ENCODE data around the gene PLA2G4E.

The PLA2G4E gene

DNA sequence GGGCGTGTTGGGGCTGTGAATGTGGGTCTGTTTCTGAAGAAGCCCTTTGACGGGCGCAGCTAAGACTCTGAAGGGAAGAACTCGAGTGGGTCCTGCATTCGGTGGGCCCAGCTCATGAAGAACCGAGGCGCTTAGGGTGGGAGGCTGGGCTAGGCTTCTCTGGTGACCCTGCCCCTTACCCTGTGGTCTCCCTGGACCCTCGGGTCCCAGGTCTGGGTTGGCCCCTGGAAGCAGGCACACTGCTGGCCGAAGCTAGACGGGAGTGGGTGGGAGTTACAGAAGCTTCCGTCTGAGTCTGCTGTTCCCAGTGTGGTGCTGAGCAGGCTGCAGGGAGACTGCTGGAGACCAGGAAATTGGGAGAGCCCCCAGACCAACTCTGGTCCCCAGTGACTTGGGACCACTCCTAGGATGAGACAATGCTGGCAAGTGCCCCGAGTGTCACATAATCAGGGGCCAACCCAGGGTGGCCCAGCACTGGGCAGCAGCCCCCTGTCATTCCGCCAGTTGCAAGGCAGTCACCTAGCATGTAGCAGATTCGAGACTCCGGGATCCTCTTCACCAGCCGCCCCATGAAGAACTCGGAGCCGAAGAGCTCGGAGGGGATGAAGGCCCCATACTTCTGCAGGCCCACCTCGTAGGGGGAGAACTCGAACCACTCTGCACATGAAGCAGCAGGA is 31.8 kb downstream of the PLA2G4E start:
- H3K4me1 ChIP-seq (ENCODE audit: control insufficient read depth, insufficient read depth, low read length) = no peaks in the 10 kb centered on the region
- no peak for DNase-seq (ENCODE audit: low read depth)
- H3K27me3 ChIP-seq (replicated peaks; ENCODE audit: control insufficient read depth, insufficient read depth, low read length) = peaks cover 40% of the 10 kb centered on the region

GRCh38 chr15:41987925-41988275 is 32.9 kb downstream of the PLA2G4E start:
- peaks cover 39% of the 10 kb centered on the region for H3K27me3 ChIP-seq (replicated peaks; ENCODE audit: control insufficient read depth, insufficient read depth, low read length)
- DNase-seq (ENCODE audit: low read depth) = no peak
- H3K9me3 ChIP-seq (ENCODE audit: control insufficient read depth, low read length) = no peaks in the 10 kb centered on the region
- no peaks in the 10 kb centered on the region for H3K36me3 ChIP-seq (ENCODE audit: control insufficient read depth, insufficient read depth, low read length, severe bottlenecking)
- H3K4me1 ChIP-seq (ENCODE audit: control insufficient read depth, insufficient read depth, low read length) = no peaks in the 10 kb centered on the region
- no peak overlapping the region for H3K4me3 ChIP-seq (ENCODE audit: low read length)
- H3K9ac ChIP-seq (ENCODE audit: low read length) = no peak overlapping the region

More for the DNA sequence above, 31.8 kb downstream of the PLA2G4E start:
- no peaks in the 10 kb centered on the region for H3K9me3 ChIP-seq (ENCODE audit: control insufficient read depth, low read length)
- H3K9ac ChIP-seq (ENCODE audit: low read length) = no peak overlapping the region
- no peak overlapping the region for H3K4me3 ChIP-seq (ENCODE audit: low read length)
- H3K36me3 ChIP-seq (ENCODE audit: control insufficient read depth, insufficient read depth, low read length, severe bottlenecking) = no peaks in the 10 kb centered on the region

- peaks cover 36% of the 10 kb centered on the region for H3K27me3 ChIP-seq (replicated peaks; ENCODE audit: control insufficient read depth, insufficient read depth, low read length)
- H3K9me3 ChIP-seq (ENCODE audit: control insufficient read depth, low read length) = no peaks in the 10 kb centered on the region
- H3K36me3 ChIP-seq (ENCODE audit: control insufficient read depth, insufficient read depth, low read length, severe bottlenecking) = no peaks in the 10 kb centered on the region
- H3K9ac ChIP-seq (ENCODE audit: low read length) = no peak overlapping the region
- H3K4me1 ChIP-seq (ENCODE audit: control insufficient read depth, insufficient read depth, low read length) = no peaks in the 10 kb centered on the region
- no peak overlapping the region for H3K4me3 ChIP-seq (ENCODE audit: low read length)
- no peak for DNase-seq (ENCODE audit: low read depth)
These were observed 33.5 kb downstream of the PLA2G4E start for GRCh38 chr15:41987246-41987924.

DNA sequence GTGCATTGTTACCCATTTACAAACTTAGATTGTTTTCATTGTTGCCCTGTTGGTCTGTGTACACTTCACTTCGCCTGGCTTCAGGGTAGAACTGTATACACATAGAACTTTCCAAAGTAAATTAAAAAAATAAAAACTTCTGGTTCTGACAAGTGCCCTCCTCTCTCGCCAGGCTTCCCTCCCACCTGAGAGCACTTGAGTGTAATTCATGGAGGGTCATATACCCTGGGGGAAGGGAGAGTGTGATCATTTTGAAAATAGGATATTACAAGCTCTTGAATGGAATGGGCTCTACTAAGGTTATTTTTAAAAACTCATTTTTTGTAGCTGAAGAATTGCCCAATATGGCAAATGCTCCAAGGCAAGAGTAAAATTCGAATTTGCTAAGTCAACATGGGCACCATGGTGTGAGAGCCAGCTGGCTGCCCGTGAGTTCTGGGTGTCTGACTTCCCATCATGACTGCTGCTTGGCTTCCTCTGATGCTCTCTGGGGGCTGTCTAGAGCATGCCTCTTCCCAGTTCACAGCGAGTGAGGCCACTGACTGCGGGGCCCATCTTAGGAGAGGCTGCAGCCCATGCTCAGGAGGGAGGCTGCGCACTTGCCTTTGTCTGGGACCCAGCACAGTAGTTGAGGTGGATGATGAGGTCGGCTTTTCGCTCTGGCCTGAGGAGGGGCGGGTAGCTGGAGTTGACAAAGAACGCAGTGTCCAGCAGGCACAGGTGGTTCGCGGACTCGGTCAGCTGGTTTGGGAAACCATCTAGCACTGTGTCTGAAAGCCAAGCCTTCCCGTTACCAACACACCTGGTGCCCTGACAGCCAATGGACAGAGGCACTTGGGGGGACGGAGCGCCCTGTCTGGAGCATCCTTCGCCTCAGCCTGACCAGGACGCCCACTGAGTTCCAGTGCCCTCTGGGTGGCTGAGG is 35.3 kb downstream of the PLA2G4E start:
- Histone ChIP-seq H3K9me3 (ENCODE audit: control insufficient read depth, low read length) (no peaks in the 10 kb centered on the region), H3K4me3 (ENCODE audit: low read length) (no peak overlapping the region), H3K27me3 (replicated peaks; ENCODE audit: control insufficient read depth, insufficient read depth, low read length) (peaks cover 28% of the 10 kb centered on the region), H3K9ac (ENCODE audit: low read length) (no peak overlapping the region), H3K4me1 (ENCODE audit: control insufficient read depth, insufficient read depth, low read length) (no peaks in the 10 kb centered on the region), H3K36me3 (ENCODE audit: control insufficient read depth, insufficient read depth, low read length, severe bottlenecking) (no peaks in the 10 kb centered on the region)
- no peak for DNase-seq (ENCODE audit: low read depth)

- Histone ChIP-seq H3K36me3 (ENCODE audit: control insufficient read depth, insufficient read depth, low read length, severe bottlenecking) (no peaks in the 10 kb centered on the region), H3K4me3 (ENCODE audit: low read length) (no peak overlapping the region), H3K27me3 (replicated peaks; ENCODE audit: control insufficient read depth, insufficient read depth, low read length) (peaks cover 28% of the 10 kb centered on the region), H3K9me3 (ENCODE audit: control insufficient read depth, low read length) (no peaks in the 10 kb centered on the region), H3K4me1 (ENCODE audit: control insufficient read depth, insufficient read depth, low read length) (no peaks in the 10 kb centered on the region), H3K9ac (ENCODE audit: low read length) (no peak overlapping the region)
- DNase-seq (ENCODE audit: low read depth) = no peak
These were observed 36.2 kb downstream of the PLA2G4E start for GRCh38 chr15:41984622-41985021.

DNA sequence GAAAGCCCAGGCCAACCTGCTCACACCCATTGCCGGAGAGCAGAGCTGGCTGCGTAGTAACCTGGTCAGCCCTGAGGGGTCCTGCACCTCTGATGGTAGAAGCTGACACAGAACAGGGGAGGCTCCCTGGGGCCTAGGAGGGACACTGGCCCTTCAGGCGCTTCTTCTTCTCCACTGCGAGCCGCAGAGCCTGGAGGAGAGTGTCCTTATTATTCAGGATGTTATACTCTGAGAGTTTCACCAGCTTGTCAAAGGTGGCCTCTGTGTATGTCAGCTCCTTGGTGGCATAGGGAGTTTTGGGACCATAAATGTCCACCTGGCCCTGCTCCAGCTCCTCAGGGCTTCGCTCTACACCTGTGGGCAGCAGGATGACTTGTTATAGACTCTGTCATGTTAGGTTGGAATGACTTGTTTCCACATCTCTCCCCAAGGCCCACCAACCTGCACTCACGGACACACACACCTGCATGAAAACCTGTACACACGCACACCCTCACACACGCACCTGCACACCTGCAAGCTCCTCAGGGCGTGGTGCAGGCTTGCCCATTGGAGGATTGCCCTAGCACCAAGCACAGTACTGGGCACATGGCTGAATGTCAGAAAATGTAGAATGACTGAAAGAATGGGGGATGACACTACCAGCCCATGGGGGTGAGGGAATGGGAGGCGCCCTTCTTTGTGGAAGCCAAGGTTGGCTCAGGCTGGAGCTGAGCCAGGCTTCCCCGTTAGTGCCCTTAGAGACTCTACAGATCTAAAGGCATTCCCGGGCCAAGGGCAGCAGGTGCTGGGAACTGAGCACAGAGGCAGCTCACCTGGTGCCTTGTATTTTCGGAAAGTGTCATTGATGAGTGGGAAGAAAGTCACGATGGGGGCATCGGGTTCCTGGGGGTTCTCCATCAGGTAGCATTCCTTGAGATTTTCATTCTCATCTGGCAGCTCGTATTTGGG is 36.9 kb downstream of the PLA2G4E start:
- Histone ChIP-seq H3K9ac (ENCODE audit: low read length) (no peak overlapping the region), H3K27me3 (replicated peaks; ENCODE audit: control insufficient read depth, insufficient read depth, low read length) (peaks cover 26% of the 10 kb centered on the region), H3K36me3 (ENCODE audit: control insufficient read depth, insufficient read depth, low read length, severe bottlenecking) (no peaks in the 10 kb centered on the region), H3K4me3 (ENCODE audit: low read length) (no peak overlapping the region), H3K9me3 (ENCODE audit: control insufficient read depth, low read length) (no peaks in the 10 kb centered on the region), H3K4me1 (ENCODE audit: control insufficient read depth, insufficient read depth, low read length) (no peaks in the 10 kb centered on the region)
- DNase-seq (ENCODE audit: low read depth) = no peak

GRCh38 chr15:41983221-41983620 is 37.6 kb downstream of the PLA2G4E start:
- H3K9ac ChIP-seq (ENCODE audit: low read length) = no peak overlapping the region

DNA sequence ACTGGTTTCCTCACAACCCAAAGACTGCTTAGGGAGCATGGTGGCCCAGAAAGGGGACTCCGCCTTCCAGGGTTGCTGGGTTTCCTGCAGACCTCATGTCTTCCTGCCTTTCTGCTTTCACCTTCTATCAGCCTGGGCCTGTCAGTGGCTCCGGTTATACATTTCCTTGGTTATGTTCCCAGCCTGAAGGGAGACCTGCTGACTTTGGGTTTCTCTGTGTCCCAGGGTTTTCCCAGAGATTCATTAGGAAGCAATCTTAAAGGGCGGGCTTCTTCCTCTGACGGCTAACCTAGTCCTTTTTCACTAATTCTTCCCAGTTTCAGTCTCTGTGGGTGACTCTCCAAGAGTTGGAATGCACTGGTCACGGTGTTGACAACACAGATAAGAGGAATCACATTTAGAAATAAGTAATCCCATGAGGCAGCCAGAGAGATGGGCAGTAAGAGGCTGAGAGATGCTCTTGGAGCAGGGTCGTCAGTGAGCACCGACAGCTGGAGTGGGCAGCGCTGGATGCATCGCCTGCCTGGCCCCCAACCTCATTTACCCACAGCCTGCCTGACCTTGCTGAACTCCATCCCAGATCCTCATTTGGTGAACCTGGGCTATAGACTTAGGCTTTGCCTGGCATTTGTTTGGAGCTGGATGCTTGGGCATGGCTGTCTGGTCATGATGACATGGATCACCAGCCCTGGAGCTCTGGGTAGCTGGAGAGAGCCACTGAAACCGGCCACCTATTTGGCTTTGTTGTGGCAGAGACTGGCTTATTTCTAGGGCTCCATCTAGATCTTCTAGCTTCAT is 38.5 kb downstream of the PLA2G4E start:
- H3K4me1 ChIP-seq (ENCODE audit: control insufficient read depth, insufficient read depth, low read length) = no peaks in the 10 kb centered on the region
- DNase-seq (ENCODE audit: low read depth) = no peak

More at GRCh38 chr15:41983221-41983620, 37.6 kb downstream of the PLA2G4E start:
- no peak for DNase-seq (ENCODE audit: low read depth)
- Histone ChIP-seq H3K4me1 (ENCODE audit: control insufficient read depth, insufficient read depth, low read length) (no peaks in the 10 kb centered on the region), H3K27me3 (replicated peaks; ENCODE audit: control insufficient read depth, insufficient read depth, low read length) (peaks cover 19% of the 10 kb centered on the region), H3K9me3 (ENCODE audit: control insufficient read depth, low read length) (no peaks in the 10 kb centered on the region), H3K4me3 (ENCODE audit: low read length) (no peak overlapping the region), H3K36me3 (ENCODE audit: control insufficient read depth, insufficient read depth, low read length, severe bottlenecking) (no peaks in the 10 kb centered on the region)

DNA sequence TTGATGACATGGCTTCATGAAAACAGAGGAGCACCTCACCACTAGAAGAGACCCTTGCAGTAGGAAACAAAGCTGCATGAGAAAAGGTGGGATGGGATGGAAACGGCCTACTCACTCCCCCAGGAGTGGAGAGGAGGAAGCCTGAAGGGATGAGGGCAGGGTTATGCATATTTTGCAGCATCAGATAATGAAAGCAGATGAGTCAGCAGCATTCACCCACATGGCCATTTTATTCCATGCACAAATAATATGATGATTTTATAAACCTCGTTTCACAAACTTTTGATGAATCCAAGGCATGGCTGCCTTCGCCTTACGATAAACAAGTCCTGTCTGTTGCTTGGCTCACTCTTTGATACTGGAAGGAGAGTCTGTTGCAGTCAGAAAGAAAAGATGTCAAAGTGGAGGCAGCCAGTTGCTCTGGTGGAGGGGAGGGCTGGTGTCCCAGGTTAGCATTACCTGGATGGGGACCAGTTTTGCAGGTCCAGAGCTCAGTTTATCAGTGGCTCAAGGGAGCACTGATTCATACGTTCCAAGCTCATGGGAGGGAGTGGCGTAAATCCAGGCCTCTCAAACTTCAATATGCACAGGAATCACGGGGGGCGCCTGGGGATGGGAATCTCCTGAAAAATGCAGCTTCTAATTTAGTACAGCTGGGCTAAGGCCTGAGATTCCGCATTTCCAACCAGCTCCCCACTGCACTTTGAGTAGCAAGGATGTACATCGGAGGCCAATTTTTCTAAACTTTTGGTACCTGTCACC is 39.3 kb downstream of the PLA2G4E start:
- H3K4me1 ChIP-seq (ENCODE audit: control insufficient read depth, insufficient read depth, low read length) = no peaks in the 10 kb centered on the region
- no peaks in the 10 kb centered on the region for H3K36me3 ChIP-seq (ENCODE audit: control insufficient read depth, insufficient read depth, low read length, severe bottlenecking)
- H3K9ac ChIP-seq (ENCODE audit: low read length) = no peak overlapping the region
- no peak overlapping the region for H3K4me3 ChIP-seq (ENCODE audit: low read length)
- DNase-seq (ENCODE audit: low read depth) = peak; percentile 7
- H3K27me3 ChIP-seq (replicated peaks; ENCODE audit: control insufficient read depth, insufficient read depth, low read length) = peaks cover 18% of the 10 kb centered on the region
- no peaks in the 10 kb centered on the region for H3K9me3 ChIP-seq (ENCODE audit: control insufficient read depth, low read length)

More for the DNA sequence above, 38.5 kb downstream of the PLA2G4E start:
- Histone ChIP-seq H3K4me3 (ENCODE audit: low read length) (no peak overlapping the region), H3K27me3 (replicated peaks; ENCODE audit: control insufficient read depth, insufficient read depth, low read length) (peaks cover 18% of the 10 kb centered on the region), H3K9ac (ENCODE audit: low read length) (no peak overlapping the region), H3K36me3 (ENCODE audit: control insufficient read depth, insufficient read depth, low read length, severe bottlenecking) (no peaks in the 10 kb centered on the region), H3K9me3 (ENCODE audit: control insufficient read depth, low read length) (no peaks in the 10 kb centered on the region)

Measured in adipocyte (in vitro differentiated cells).